Subcutaneous abdominal adipose tissue (tissue), 5 donors: ENCODE measurements around the gene AKAP9.
"Not testable (repeated sequence)": the region's sequence is repeated elsewhere in the genome, so short reads cannot be mapped to it uniquely, and the experiment has no call there.

Source experiments
- H3K27ac ChIP-seq: one replicate; pipeline ENCODE4 v1.7.0; 2013; ENCODE audit warnings: low read depth, mild to moderate bottlenecking, inconsistent platforms, low read length, moderate library complexity
- H3K27me3 ChIP-seq, 5 donors: one replicate each; pipeline ENCODE4 v1.7.0; 2013; ENCODE audit warnings: low read length in 5 of 5, inconsistent platforms in 1 of 5; ENCODE audit not compliant: control insufficient read depth in 5 of 5, insufficient read depth in 4 of 5
- H3K36me3 ChIP-seq, 5 donors: one replicate each; pipeline ENCODE4 v1.7.0; 2013; ENCODE audit warnings: low read length in 5 of 5; ENCODE audit not compliant: control insufficient read depth in 5 of 5, insufficient read depth in 5 of 5
- H3K4me1 ChIP-seq, 5 donors: one replicate each; pipeline ENCODE4 v1.7.0; 2013; ENCODE audit warnings: low read length in 5 of 5, mild to moderate bottlenecking in 3 of 5, moderate library complexity in 1 of 5; ENCODE audit not compliant: control insufficient read depth in 5 of 5, insufficient read depth in 5 of 5
- H3K4me3 ChIP-seq, 5 donors: one replicate each; pipeline ENCODE4 v1.7.0; 2013; ENCODE audit warnings: low read length in 5 of 5, low read depth in 1 of 5
- H3K9ac ChIP-seq, 5 donors: one replicate each; pipeline ENCODE4 v1.7.0; 2013; ENCODE audit warnings: low read length in 5 of 5, mild to moderate bottlenecking in 4 of 5, moderate library complexity in 3 of 5
- H3K9me3 ChIP-seq, 5 donors: one replicate each; pipeline ENCODE4 v1.7.0; 2013; ENCODE audit warnings: low read length in 5 of 5; ENCODE audit not compliant: control insufficient read depth in 5 of 5
- donor health status: healthy.
- donor health status: healthy.
- donor health status: healthy.
- donor health status: healthy.
- donor health status: healthy.

AKAP9 gene

DNA sequence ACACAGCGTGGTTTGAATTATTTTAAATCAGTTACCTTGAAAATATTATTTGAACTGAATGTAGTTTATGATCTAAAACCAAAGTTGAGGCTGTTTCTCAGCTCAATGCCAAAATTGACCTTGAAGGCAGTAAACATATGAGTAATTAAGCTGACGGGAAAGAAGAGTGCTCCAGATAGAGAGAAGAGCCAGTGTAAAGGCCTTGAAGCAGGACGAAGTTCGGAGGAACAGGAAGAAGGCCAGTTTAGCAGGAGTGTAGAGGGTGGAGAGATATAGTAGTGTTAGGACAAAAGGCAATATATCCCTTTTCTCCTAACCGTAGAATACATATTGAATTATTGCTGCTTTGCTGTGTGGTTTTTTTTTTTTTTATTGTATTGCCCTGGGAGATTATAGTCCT is 130.4 kb downstream of the AKAP9 start:
- Histone ChIP-seq H3K9me3 (no peaks in the 10 kb centered on the region), H3K4me3 (no peak overlapping the region), H3K27me3 (no peaks in the 10 kb centered on the region), H3K9ac (peak overlapping the region in 1 of 5 donors; percentile 11), H3K27ac (no peak overlapping the region), H3K36me3 (peaks cover 26 to 53% (median 39%) of the 10 kb centered on the region in 5 donors), H3K4me1 (no peaks in the 10 kb centered on the region)

DNA sequence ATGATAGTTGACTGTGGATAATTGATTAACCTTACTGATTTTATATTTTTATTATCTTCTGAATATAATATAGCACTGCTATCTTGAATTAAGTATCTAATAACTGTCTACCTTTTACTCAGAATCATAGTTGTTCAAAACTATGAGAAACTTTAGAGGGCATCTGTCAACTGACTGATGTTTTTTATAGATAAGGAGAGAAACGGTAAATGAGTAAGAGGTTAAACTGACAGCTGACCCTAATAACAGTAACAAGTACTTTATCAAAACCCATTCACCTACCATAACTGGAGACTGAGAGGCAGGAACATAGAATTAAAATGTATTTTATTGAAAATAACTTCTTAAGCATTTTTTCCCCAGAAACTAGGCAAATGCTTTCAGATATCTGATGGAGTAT is 131.5 kb downstream of the AKAP9 start:
- H3K27ac ChIP-seq, result no peak overlapping the region

DNA sequence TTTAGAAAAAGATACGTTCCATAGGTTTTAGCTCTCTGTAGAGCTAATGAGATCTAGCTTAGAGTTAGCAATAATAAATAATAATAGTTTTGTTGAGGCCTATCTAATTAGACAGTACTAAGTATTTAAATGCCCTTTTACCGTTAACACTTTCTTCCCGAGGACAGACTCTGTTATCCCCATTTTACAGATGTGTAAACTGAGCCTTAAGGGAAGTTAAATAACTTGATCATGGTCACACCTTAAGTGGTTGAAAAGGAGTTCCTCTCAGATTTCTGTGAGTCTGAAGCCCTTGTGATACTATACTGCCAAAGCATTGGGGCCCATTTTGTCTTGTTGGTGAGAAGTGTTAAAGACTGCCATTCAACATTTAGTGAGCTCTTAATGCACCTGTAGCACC is 132.0 kb downstream of the AKAP9 start:
- Histone ChIP-seq H3K9ac (no peak overlapping the region), H3K4me1 (no peaks in the 10 kb centered on the region), H3K27ac (no peak overlapping the region), H3K27me3 (no peaks in the 10 kb centered on the region), H3K9me3 (no peaks in the 10 kb centered on the region), H3K4me3 (no peak overlapping the region), H3K36me3 (peaks cover 21 to 51% (median 34%) of the 10 kb centered on the region in 5 donors)

More for the DNA sequence above, 131.5 kb downstream of the AKAP9 start:
- Histone ChIP-seq H3K36me3 (peaks cover 21 to 51% (median 34%) of the 10 kb centered on the region in 5 donors), H3K4me3 (no peak overlapping the region), H3K9me3 (no peaks in the 10 kb centered on the region), H3K9ac (no peak overlapping the region), H3K4me1 (no peaks in the 10 kb centered on the region), H3K27me3 (no peaks in the 10 kb centered on the region)

DNA sequence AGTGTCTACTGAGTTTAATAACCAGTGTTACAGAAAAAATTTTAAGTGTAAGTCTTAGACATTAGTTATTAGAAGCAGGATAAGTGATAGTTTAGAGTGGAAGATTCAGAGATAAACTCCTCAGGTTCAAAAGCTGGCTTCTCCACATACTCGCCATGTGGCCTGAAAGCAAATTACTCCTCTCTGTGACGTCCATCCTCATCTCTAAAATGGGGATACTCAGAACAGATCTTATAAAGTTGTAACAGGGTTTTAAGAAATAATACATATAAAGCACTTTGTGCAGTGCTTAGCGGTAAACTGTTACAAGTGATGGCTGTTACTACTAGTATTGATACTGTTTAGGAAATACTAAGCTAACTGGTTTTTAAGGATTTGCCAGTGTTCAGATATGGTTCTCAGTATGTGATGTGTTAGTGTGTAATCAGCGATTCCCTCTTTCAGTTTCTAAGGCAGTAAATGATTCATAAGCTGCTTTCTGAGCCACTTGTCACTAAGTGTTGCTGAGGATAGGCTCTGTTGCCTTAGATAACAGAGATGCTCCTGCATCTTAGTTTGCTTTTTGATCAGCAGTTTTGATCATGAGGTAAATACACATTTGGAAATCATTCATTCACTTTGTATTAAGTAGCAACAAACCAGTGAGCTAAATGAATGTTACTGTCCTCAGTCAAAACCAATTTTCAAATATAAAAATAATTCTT is 134.9 kb downstream of the AKAP9 start:
- Histone ChIP-seq H3K36me3 (peaks cover 31 to 52% (median 35%) of the 10 kb centered on the region in 5 donors), H3K4me1 (no peaks in the 10 kb centered on the region), H3K27me3 (no peaks in the 10 kb centered on the region), H3K27ac (no peak overlapping the region), H3K9ac (no peak overlapping the region), H3K4me3 (no peak overlapping the region), H3K9me3 (no peaks in the 10 kb centered on the region)

DNA sequence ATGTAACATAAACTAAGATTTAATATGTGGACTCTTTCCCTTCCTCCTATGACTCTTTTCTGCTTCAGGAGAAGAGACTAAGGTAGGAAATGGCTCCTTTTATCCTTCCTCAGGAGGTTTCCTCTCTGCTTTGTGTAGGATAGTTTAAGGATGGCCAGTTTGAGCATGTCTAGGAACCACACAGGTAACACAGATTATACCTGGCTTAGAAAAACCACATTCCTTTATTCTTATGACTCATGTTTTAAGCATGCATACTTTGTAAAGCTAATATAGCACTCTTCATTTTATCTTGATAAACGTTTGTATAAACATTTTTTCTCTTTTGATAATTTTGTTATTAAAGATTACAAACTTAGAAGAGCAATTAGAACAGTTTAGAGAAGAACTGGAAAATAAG is 135.8 kb downstream of the AKAP9 start:
- Histone ChIP-seq H3K4me3 (no peak overlapping the region), H3K9ac (no peak overlapping the region), H3K9me3 (no peaks in the 10 kb centered on the region), H3K36me3 (peaks cover 29 to 44% (median 30%) of the 10 kb centered on the region in 5 donors), H3K4me1 (no peaks in the 10 kb centered on the region), H3K27me3 (no peaks in the 10 kb centered on the region), H3K27ac (no peak overlapping the region)

DNA sequence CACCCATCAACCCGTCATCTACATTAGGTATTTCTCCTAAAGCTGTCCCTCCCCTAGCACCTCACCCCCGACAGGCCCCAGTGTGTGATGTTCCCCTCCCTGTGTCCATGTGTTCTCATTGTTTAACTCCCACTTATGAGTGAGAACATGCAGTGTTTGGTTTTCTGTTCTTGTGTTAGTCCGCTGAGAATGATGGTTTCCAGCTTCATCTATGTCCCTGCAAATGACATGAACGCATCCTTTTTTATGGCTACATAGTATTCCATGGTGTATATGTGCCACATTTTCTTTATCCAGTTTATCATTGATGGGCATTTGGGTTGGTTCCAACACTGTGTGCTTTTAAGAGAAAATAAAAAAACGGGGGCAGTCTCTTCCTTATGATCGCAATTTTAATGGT is 143.3 kb downstream of the AKAP9 start:
- not testable (repeated sequence) for H3K9me3 ChIP-seq, H3K9ac ChIP-seq, H3K4me1 ChIP-seq, H3K27me3 ChIP-seq, H3K27ac ChIP-seq, H3K4me3 ChIP-seq
- H3K36me3 ChIP-seq, result peaks cover 46 to 70% (median 65%) of the 10 kb centered on the region in 5 donors

- Histone ChIP-seq H3K4me3 (no peak overlapping the region), H3K27me3 (no peaks in the 10 kb centered on the region), H3K9me3 (no peaks in the 10 kb centered on the region), H3K4me1 (no peaks in the 10 kb centered on the region), H3K9ac (no peak overlapping the region), H3K27ac (no peak overlapping the region), H3K36me3 (peaks cover 47 to 78% (median 68%) of the 10 kb centered on the region in 5 donors)
These were observed 147.6 kb downstream of the AKAP9 start for GRCh38 chr7:92088266-92088665.

DNA sequence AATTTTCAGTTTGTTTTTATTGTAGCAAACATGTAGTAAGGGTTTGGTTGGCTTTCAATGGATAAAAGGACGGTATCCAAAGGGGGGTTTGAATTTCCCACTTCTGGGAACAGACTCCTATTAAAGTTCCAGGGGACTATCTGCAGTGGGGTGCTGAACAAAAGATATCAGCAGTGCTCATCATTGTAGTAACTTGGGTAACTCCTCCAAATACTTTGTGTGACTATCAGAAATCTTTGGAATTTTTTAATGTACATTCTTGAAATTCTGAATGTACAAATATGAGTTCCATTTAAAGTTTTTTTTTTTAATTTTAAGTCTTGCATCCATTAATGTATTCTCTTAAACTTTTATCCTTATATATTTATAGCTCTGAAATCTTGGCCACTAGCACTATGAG is 151.5 kb downstream of the AKAP9 start:
- H3K4me1 ChIP-seq, result no peaks in the 10 kb centered on the region
- H3K9me3 ChIP-seq, result no peaks in the 10 kb centered on the region
- no peak overlapping the region for H3K9ac ChIP-seq
- no peak overlapping the region for H3K27ac ChIP-seq
- no peaks in the 10 kb centered on the region for H3K27me3 ChIP-seq
- peaks cover 41 to 64% (median 61%) of the 10 kb centered on the region in 5 donors for H3K36me3 ChIP-seq
- H3K4me3 ChIP-seq, result no peak overlapping the region

DNA sequence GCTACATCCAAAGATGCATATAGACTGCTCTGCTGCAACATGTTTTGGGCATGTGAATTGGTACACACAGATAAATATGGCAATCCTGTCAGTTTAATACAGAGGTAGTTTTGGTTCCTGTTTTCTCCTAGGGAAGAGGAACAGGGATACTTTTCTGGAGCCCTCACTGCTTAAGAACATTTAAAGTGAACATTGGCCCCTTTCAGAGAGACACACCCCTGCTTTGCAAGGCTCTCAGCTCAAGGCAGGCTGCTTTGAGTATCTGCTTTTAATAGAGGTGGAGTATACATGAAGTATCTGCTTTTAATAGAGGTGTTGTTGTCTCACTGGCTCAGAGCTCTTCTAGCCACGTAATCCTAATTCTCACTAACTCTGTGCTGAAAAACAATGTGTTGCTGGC is 154.7 kb downstream of the AKAP9 start:
- H3K4me1 ChIP-seq, result no peaks in the 10 kb centered on the region
- H3K36me3 ChIP-seq, result peaks cover 59 to 67% (median 64%) of the 10 kb centered on the region in 5 donors
- no peak overlapping the region for H3K27ac ChIP-seq
- H3K27me3 ChIP-seq, result no peaks in the 10 kb centered on the region
- H3K4me3 ChIP-seq, result no peak overlapping the region
- no peak overlapping the region for H3K9ac ChIP-seq
- no peaks in the 10 kb centered on the region for H3K9me3 ChIP-seq

GRCh38 chr7:92100534-92100933 is 159.9 kb downstream of the AKAP9 start:
- Histone ChIP-seq H3K27me3 (no peaks in the 10 kb centered on the region), H3K36me3 (peaks cover 54 to 83% (median 65%) of the 10 kb centered on the region in 5 donors), H3K27ac (no peak overlapping the region), H3K4me3 (no peak overlapping the region), H3K4me1 (no peaks in the 10 kb centered on the region), H3K9ac (no peak overlapping the region), H3K9me3 (no peaks in the 10 kb centered on the region)
